DOHH2 (cell line): ENCODE data around the gene MOSPD2.

Experiments used
- H3F3A ChIP-seq: fragments of 200-600 bp; sonication (generic), shearing (Covaris generic); 2 replicates; pipeline ENCODE4 v1.6.0; 2016; ENCODE audit warnings: antibody characterized with exemption, mild to moderate bottlenecking; ENCODE audit not compliant: control insufficient read depth, insufficient read depth
- H3K27ac ChIP-seq: fragments of 200-600 bp; sonication (generic); 2 replicates; pipeline ENCODE4 v1.5.1; 2014; ENCODE audit warnings: low read depth, mild to moderate bottlenecking, low read length, moderate library complexity
- H3K27me3 ChIP-seq: fragments of 200-600 bp; sonication (generic); 2 replicates; pipeline ENCODE4 v1.6.1; 2014; ENCODE audit warnings: mild to moderate bottlenecking, low read length, mixed read lengths; ENCODE audit not compliant: control insufficient read depth
- H3K36me3 ChIP-seq: fragments of 200-600 bp; sonication (generic); 2 replicates; pipeline ENCODE4 v1.6.1; 2014; ENCODE audit warnings: mild to moderate bottlenecking, low read length, moderate library complexity, mixed read lengths; ENCODE audit not compliant: control insufficient read depth
- H3K4me1 ChIP-seq: fragments of 200-600 bp; sonication (generic); 2 replicates; pipeline ENCODE4 v1.6.1; 2014; ENCODE audit warnings: mild to moderate bottlenecking, low read length, mixed read lengths; ENCODE audit not compliant: control insufficient read depth
- H3K4me2 ChIP-seq: fragments of 200-600 bp; sonication (generic); 2 replicates; pipeline ENCODE4 v1.6.0; 2014; ENCODE audit warnings: mild to moderate bottlenecking, low read length, moderate library complexity
- H3K4me3 ChIP-seq: fragments of 200-600 bp; sonication (generic); 2 replicates; pipeline ENCODE4 v1.5.1; 2014; ENCODE audit warnings: mild to moderate bottlenecking, low read length, mixed read lengths
- H3K79me2 ChIP-seq: fragments of 200-600 bp; sonication (generic); 2 replicates; pipeline ENCODE4 v1.6.1; 2014; ENCODE audit warnings: mild to moderate bottlenecking, low read length, mixed read lengths; ENCODE audit not compliant: control insufficient read depth
- H3K9me2 ChIP-seq: fragments of 200-600 bp; sonication (generic); replicated peaks from 2 replicates; pipeline ENCODE4 v1.6.1; 2014; ENCODE audit warnings: mild to moderate bottlenecking, low read length, mixed read lengths; ENCODE audit not compliant: control insufficient read depth
- H3K9me3 ChIP-seq: fragments of 200-600 bp; sonication (generic); 2 replicates; pipeline ENCODE4 v1.6.1; 2014; ENCODE audit warnings: antibody characterized with exemption, low read length, mixed read lengths; ENCODE audit not compliant: control insufficient read depth, insufficient read depth
- H4K20me1 ChIP-seq: fragments of 200-600 bp; sonication (generic); 2 replicates; pipeline ENCODE4 v1.6.0; 2014; ENCODE audit warnings: low read depth, mild to moderate bottlenecking, antibody characterized with exemption, low read length, moderate library complexity; ENCODE audit not compliant: control insufficient read depth, insufficient read depth
- CTCF ChIP-seq: fragments of 200-600 bp; sonication (generic); IDR thresholded peaks from one replicate; pipeline ENCODE4 v1.5.1; 2014; ENCODE audit warnings: antibody characterized with exemption, mild to moderate bottlenecking, low read depth, low read length; ENCODE audit not compliant: poor library complexity, severe bottlenecking
- EZH2phosphoT487 ChIP-seq: fragments of 200-600 bp; sonication (generic); IDR thresholded peaks from 2 replicates; pipeline ENCODE4 v1.6.1; 2017; ENCODE audit warnings: borderline replicate concordance, mild to moderate bottlenecking, antibody characterized with exemption, low read length, moderate library complexity, mixed read lengths

The MOSPD2 gene

GRCh38 chrX:14832151-14832550 lies 41.1 kb upstream of the MOSPD2 start:
- no peak for TF ChIP-seq CTCF
- TF ChIP-seq EZH2phosphoT487 = no peak
- H3K27me3 ChIP-seq = no peaks in the 10 kb centered on the region

DNA sequence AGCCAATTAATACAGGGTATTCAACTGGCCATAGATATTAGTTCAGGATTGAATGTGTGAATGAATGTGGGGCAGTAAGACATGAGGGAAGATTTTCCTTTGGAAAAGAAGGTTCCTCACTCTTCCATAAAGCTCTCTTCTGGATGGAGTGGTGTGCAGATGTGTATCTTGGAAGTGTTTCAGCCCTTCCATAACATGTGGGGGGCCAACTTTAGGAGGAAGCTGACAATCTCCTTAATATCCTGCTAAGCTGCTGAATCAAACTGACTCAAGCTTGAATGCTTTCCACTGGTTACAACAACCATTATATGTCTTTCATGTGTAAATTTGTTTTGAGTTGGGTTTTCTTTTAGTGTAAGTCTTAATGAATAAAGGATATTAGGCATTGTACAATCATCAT lies 40.6 kb upstream of the MOSPD2 start:
- H3K79me2 ChIP-seq = no peaks in the 10 kb centered on the region
- no peak overlapping the region for H3K4me2 ChIP-seq
- H3K27ac ChIP-seq = no peak overlapping the region
- H3F3A ChIP-seq = no peaks in the 10 kb centered on the region
- TF ChIP-seq EZH2phosphoT487 (no peak), CTCF (no peak)
- H3K4me3 ChIP-seq = no peak overlapping the region
- no peaks in the 10 kb centered on the region for H3K27me3 ChIP-seq
- H3K4me1 ChIP-seq = no peaks in the 10 kb centered on the region
- H3K9me3 ChIP-seq = no peaks in the 10 kb centered on the region
- peaks cover 21% of the 10 kb centered on the region for H3K36me3 ChIP-seq
- no peaks in the 10 kb centered on the region for H4K20me1 ChIP-seq
- no peaks in the 10 kb centered on the region for H3K9me2 ChIP-seq

More at GRCh38 chrX:14832151-14832550, 41.1 kb upstream of the MOSPD2 start:
- no peak overlapping the region for H3K4me2 ChIP-seq
- no peaks in the 10 kb centered on the region for H3K9me2 ChIP-seq
- no peaks in the 10 kb centered on the region for H3F3A ChIP-seq
- H3K4me1 ChIP-seq = no peaks in the 10 kb centered on the region
- H4K20me1 ChIP-seq = no peaks in the 10 kb centered on the region
- H3K9me3 ChIP-seq = no peaks in the 10 kb centered on the region
- no peaks in the 10 kb centered on the region for H3K79me2 ChIP-seq
- no peak overlapping the region for H3K27ac ChIP-seq
- no peak overlapping the region for H3K4me3 ChIP-seq
- peaks cover 19% of the 10 kb centered on the region for H3K36me3 ChIP-seq

DNA sequence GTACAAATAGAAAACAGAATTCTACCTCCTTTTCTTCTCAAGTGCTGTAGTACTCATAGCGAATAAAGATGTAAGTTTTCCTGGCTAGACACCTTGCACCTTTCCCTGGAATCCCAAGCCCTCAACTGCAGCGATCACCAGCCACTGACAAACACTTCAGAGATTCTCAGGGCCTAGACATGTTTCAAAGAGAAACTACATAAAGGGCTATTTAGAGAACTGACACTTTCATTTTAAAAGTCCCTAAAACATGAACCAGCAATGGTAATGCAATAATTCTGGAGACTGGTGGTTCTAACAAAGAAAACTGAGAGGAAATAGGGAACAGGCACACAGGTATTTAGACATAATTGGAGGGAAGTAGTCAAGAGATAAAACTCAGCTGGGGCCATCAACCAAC lies 36.1 kb upstream of the MOSPD2 start:
- Histone ChIP-seq H3K9me3 (no peaks in the 10 kb centered on the region), H3F3A (no peaks in the 10 kb centered on the region), H4K20me1 (no peaks in the 10 kb centered on the region), H3K79me2 (no peaks in the 10 kb centered on the region), H3K4me2 (no peak overlapping the region), H3K27ac (no peak overlapping the region), H3K36me3 (peaks cover 48% of the 10 kb centered on the region), H3K4me1 (no peaks in the 10 kb centered on the region), H3K4me3 (no peak overlapping the region), H3K9me2 (no peaks in the 10 kb centered on the region), H3K27me3 (no peaks in the 10 kb centered on the region)
- TF ChIP-seq CTCF (no peak), EZH2phosphoT487 (no peak)

DNA sequence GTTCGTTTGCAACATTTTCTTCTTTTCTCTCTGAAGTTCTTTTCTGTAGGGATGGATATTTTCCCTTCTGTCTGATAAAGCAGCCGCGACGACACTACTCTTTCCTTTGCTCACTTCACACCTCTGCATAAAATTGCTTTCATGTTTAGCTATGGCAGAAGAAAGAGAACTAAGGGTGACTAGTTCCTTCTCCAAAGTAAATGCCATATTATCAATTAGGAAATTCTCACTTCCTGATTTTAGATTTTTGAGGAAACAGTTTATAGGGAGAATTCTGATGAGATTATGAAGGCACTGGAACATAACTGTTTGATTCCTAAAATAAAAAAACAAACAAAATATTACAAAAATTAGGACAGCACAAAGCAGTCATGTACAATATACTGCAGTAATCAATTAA lies 29.6 kb upstream of the MOSPD2 start:
- H3K9me3 ChIP-seq = no peaks in the 10 kb centered on the region
- H3K27ac ChIP-seq = no peak overlapping the region
- H3F3A ChIP-seq = no peaks in the 10 kb centered on the region
- no peaks in the 10 kb centered on the region for H3K27me3 ChIP-seq
- H3K36me3 ChIP-seq = peaks cover 47% of the 10 kb centered on the region
- no peak overlapping the region for H3K4me3 ChIP-seq
- H4K20me1 ChIP-seq = no peaks in the 10 kb centered on the region
- H3K4me2 ChIP-seq = no peak overlapping the region
- no peaks in the 10 kb centered on the region for H3K4me1 ChIP-seq
- H3K9me2 ChIP-seq = no peaks in the 10 kb centered on the region
- TF ChIP-seq CTCF (no peak), EZH2phosphoT487 (no peak)
- H3K79me2 ChIP-seq = no peaks in the 10 kb centered on the region
